ENCODE data around the gene RIMS1. TPM values are rescaled to one million over a fixed set of nuclear protein-coding genes. Genes with fewer than 3 reads are reported as not detected.

Gene RIMS1
- total RNA-seq, 1 experiment from 2014 or later: 0.57 TPM

GRCh38 chr6:72287801-72288200 is 401.5 kb downstream of the RIMS1 start:
- no TSS peak for BruUV-seq (replicated peaks)
- no peaks in the 10 kb centered on the region for H3K27me3 Mint-ChIP-seq (ENCODE audit: unreplicated experiment)
- no peak overlapping the region for H3K27ac Mint-ChIP-seq (ENCODE audit: unreplicated experiment)
- intact Hi-C loops (cut with micrococcal nuclease; ENCODE audit: unreplicated experiment): no loop called here
- no peaks in the 10 kb centered on the region for H3K36me3 Mint-ChIP-seq (ENCODE audit: insufficient read depth, unreplicated experiment)
- CTCF ChIA-PET: no interaction called here
- H3K4me3 Mint-ChIP-seq (ENCODE audit: low read depth, unreplicated experiment): no peak overlapping the region
- H3K4me1 Mint-ChIP-seq (ENCODE audit: low read depth, unreplicated experiment): no peaks in the 10 kb centered on the region
- no peak for DNase-seq
- H3K9me3 Mint-ChIP-seq (ENCODE audit: low read depth, unreplicated experiment): no peaks in the 10 kb centered on the region
- TF ChIP-seq, protein P1, sequence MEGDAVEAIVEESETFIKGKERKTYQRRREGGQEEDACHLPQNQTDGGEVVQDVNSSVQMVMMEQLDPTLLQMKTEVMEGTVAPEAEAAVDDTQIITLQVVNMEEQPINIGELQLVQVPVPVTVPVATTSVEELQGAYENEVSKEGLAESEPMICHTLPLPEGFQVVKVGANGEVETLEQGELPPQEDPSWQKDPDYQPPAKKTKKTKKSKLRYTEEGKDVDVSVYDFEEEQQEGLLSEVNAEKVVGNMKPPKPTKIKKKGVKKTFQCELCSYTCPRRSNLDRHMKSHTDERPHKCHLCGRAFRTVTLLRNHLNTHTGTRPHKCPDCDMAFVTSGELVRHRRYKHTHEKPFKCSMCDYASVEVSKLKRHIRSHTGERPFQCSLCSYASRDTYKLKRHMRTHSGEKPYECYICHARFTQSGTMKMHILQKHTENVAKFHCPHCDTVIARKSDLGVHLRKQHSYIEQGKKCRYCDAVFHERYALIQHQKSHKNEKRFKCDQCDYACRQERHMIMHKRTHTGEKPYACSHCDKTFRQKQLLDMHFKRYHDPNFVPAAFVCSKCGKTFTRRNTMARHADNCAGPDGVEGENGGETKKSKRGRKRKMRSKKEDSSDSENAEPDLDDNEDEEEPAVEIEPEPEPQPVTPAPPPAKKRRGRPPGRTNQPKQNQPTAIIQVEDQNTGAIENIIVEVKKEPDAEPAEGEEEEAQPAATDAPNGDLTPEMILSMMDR (IDR thresholded peaks at IDR 0.05; ENCODE audit: unreplicated experiment): no peak

DNA sequence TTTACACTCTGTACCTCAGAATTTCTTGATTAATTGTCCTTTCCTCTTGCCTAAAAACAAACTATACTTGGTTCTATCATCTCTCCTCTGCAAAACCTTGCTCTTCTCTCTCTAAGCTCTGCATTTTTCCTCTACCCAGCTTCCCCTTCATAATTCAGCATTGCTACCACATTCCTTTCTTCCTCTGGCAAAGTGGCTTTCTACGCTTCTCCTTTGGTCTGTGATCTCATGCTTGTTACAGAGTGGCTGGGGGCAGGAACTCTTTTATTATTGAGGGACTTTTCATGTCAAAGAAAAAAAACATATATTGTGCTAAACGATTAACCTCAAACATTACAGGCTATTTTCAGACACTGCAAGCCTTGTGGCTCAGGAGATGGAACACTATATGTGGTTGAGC is 402.2 kb downstream of the RIMS1 start:
- BruUV-seq (replicated peaks): no TSS peak
- intact Hi-C loops (cut with micrococcal nuclease; ENCODE audit: unreplicated experiment): no loop called here
- H3K27ac Mint-ChIP-seq (ENCODE audit: unreplicated experiment): no peak overlapping the region
- H3K4me1 Mint-ChIP-seq (ENCODE audit: low read depth, unreplicated experiment): no peaks in the 10 kb centered on the region
- CTCF ChIA-PET: no interaction called here
- H3K4me3 Mint-ChIP-seq (ENCODE audit: low read depth, unreplicated experiment): no peak overlapping the region
- H3K36me3 Mint-ChIP-seq (ENCODE audit: insufficient read depth, unreplicated experiment): no peaks in the 10 kb centered on the region
- H3K27me3 Mint-ChIP-seq (ENCODE audit: unreplicated experiment): no peaks in the 10 kb centered on the region
- TF ChIP-seq, protein P1 (IDR thresholded peaks at IDR 0.05; ENCODE audit: unreplicated experiment): no peak
- no peak for DNase-seq
- H3K9me3 Mint-ChIP-seq (ENCODE audit: low read depth, unreplicated experiment): no peaks in the 10 kb centered on the region

DNA sequence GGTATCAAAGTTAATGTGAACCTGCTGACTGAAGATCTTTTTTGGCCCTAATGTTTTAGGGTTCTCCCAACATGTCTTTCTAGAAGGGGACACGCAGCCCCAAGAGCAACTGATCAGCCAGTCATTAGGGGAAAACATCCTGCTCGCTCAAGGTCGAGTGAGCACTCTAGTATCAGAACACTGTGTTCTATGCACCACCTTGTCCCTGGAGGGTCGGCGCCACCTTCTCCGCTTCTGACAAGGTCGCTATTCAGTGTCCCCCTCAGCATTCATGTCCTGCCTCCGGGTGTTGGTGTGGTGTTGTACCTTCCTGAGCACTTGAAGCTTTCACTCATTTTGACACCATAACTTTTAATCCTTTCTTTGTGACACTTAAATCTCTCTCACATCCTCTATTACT is 404.3 kb downstream of the RIMS1 start:
- TF ChIP-seq, protein P1 (IDR thresholded peaks at IDR 0.05; ENCODE audit: unreplicated experiment): no peak
- CTCF ChIA-PET: no interaction called here
- Mint-ChIP-seq H3K36me3 (ENCODE audit: insufficient read depth, unreplicated experiment) (no peaks in the 10 kb centered on the region), H3K4me3 (ENCODE audit: low read depth, unreplicated experiment) (no peak overlapping the region), H3K4me1 (ENCODE audit: low read depth, unreplicated experiment) (no peaks in the 10 kb centered on the region), H3K27me3 (ENCODE audit: unreplicated experiment) (no peaks in the 10 kb centered on the region), H3K9me3 (ENCODE audit: low read depth, unreplicated experiment) (no peaks in the 10 kb centered on the region), H3K27ac (ENCODE audit: unreplicated experiment) (no peak overlapping the region)
- BruUV-seq (replicated peaks): no TSS peak
- no peak for DNase-seq
- intact Hi-C loops (cut with micrococcal nuclease; ENCODE audit: unreplicated experiment): no loop called here

DNA sequence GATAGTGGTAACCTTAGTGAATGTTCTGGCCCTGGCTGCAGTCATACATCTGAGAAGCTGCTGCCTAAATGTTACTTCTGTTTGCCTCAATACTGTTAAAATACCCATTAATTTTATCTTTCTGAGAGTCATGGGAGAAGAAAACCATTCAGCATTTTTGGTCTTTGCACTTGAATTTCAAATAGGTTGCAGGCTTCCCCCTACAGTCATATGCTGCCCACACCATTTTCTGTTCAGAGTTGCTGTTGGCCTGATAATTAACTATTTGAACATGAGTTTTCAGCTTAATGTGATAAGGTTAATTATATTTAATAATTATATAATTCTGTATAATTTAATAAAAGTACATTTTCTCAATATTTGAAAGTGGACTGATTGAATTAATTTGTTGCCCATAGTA is 410.0 kb downstream of the RIMS1 start:
- DNase-seq: no peak
- TF ChIP-seq, protein P1 (IDR thresholded peaks at IDR 0.05; ENCODE audit: unreplicated experiment): no peak
- Mint-ChIP-seq H3K4me1 (ENCODE audit: low read depth, unreplicated experiment) (no peaks in the 10 kb centered on the region), H3K9me3 (ENCODE audit: low read depth, unreplicated experiment) (no peaks in the 10 kb centered on the region), H3K4me3 (ENCODE audit: low read depth, unreplicated experiment) (no peak overlapping the region), H3K27me3 (ENCODE audit: unreplicated experiment) (no peaks in the 10 kb centered on the region), H3K36me3 (ENCODE audit: insufficient read depth, unreplicated experiment) (no peaks in the 10 kb centered on the region), H3K27ac (ENCODE audit: unreplicated experiment) (no peak overlapping the region)
- CTCF ChIA-PET: no interaction called here
- BruUV-seq (replicated peaks): no TSS peak
- intact Hi-C loops (cut with micrococcal nuclease; ENCODE audit: unreplicated experiment): no loop called here

GRCh38 chr6:72305971-72306370 is 419.6 kb downstream of the RIMS1 start:
- no TSS peak for BruUV-seq (replicated peaks)
- no peaks in the 10 kb centered on the region for H3K27me3 Mint-ChIP-seq (ENCODE audit: unreplicated experiment)
- DNase-seq: no peak
- no peaks in the 10 kb centered on the region for H3K9me3 Mint-ChIP-seq (ENCODE audit: low read depth, unreplicated experiment)
- H3K4me3 Mint-ChIP-seq (ENCODE audit: low read depth, unreplicated experiment): no peak overlapping the region
- TF ChIP-seq, protein P1 (IDR thresholded peaks at IDR 0.05; ENCODE audit: unreplicated experiment): no peak
- H3K4me1 Mint-ChIP-seq (ENCODE audit: low read depth, unreplicated experiment): no peaks in the 10 kb centered on the region
- H3K36me3 Mint-ChIP-seq (ENCODE audit: insufficient read depth, unreplicated experiment): no peaks in the 10 kb centered on the region
- intact Hi-C loops (cut with micrococcal nuclease; ENCODE audit: unreplicated experiment): no loop called here
- CTCF ChIA-PET: no interaction called here
- no peak overlapping the region for H3K27ac Mint-ChIP-seq (ENCODE audit: unreplicated experiment)
